HG03060 (cell line): ENCODE measurements around the gene CCDC169.
"Not testable (repeated sequence)": the region's sequence is repeated elsewhere in the genome, so short reads cannot be mapped to it uniquely, and the experiment has no call there.

ENCODE experiments used
- ATAC-seq: cut with Tn5 transposase; IDR thresholded peaks from one replicate; pipeline ENCODE4 v1.9.1; 2021; ENCODE audit warnings: low read depth, moderate number of reproducible peaks; ENCODE audit not compliant: unreplicated experiment

The CCDC169 gene

DNA sequence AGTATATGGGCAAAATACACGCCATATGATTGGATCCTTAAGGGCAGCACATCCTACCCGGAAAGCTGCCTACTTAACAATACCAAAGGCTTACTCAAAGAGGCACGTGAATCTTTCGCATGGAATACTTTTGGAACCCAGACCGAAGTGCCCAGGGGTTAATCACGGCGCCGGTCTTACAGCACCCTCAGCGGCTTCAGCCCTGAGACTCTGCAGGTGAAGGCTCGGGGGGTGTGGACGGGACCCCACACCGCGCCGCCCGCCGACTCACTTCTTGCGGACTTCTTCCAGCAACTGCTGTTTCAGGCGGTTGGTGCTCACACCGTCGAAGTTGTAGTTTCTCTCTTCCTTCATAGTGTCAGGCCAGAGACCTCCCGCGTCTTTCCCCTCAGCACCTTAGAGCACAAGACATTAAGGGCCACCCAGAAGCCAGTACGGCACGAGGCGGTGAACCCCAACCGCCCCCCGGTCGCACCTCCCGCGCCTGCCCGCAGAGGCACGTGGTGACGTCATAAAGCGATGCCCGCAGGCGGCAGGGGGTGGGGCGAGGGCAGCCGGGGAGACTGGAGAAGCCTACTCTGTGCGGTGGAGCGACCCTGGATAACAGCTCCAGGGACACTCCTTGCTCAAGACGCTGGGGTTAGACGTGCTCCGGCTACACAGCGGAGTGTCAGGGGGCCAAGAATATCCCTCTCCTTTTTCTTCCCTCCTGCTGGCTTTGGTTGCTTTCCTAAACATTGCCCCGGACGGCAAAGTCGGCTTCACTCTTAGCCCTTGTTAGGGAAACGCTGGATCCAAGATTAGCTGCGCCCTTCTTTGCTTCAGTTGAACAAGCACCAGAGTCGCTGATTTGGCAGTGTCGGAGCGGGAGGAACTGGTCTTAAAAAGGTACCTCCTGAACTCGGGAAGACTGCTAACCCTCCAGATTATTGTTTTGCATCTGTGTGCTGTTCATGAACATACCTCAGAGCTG lies at the start of gene CCDC169:
Gene CCDC169 (minus strand): TSS at position 449 of the 973 bp plus-strand sequence. CDS start 95 bp downstream, at position 354.
- ATAC-seq = no peak

DNA sequence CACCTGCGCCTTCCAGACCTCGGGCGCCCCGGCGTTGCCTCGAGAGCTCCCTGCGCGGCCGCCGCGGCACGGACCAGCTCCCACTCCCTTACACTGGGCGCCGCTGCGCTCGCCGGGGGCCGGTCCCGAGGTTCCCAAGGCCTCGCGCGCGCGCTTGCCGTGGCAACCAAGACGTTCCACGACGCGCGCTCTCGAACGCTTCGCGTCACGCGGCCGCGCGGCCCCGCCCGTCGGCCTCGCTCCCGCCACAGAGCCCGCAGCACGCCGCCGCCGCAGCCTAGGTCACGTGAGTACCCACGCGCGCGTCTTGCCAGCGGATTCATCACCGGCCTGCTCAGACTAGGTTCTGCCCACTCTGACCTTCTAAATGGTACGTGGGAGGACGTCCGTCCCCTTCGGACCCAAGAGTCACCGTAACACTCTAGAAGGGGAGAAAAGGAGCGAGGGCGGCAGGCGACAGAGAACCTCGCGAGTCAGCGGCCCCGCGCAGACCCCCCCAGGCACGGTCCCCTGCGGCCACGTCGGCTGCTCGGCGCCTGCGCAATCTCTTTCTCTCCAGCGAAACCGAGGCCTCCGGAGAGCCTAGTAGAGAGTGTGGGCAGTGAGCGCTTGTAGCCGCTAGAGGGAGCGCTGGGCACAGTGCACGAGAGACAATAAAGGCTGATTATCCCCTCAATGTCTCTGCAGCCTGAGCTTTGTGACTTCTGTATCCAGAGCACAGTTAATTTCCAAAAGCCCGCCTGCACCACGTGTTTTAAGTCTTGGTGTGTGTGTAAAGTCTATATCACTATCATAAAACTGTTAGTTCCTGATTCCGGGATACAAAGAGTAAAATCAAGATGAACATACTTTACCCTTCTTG lies 48.8 kb upstream of the CCDC169 start, which contains the start of gene SPART:
Gene SPART (minus strand): TSS at position 173 of the 862 bp plus-strand sequence. CDS start 10,564 bp downstream, outside the sequence.
- peak; percentile 82 for ATAC-seq

DNA sequence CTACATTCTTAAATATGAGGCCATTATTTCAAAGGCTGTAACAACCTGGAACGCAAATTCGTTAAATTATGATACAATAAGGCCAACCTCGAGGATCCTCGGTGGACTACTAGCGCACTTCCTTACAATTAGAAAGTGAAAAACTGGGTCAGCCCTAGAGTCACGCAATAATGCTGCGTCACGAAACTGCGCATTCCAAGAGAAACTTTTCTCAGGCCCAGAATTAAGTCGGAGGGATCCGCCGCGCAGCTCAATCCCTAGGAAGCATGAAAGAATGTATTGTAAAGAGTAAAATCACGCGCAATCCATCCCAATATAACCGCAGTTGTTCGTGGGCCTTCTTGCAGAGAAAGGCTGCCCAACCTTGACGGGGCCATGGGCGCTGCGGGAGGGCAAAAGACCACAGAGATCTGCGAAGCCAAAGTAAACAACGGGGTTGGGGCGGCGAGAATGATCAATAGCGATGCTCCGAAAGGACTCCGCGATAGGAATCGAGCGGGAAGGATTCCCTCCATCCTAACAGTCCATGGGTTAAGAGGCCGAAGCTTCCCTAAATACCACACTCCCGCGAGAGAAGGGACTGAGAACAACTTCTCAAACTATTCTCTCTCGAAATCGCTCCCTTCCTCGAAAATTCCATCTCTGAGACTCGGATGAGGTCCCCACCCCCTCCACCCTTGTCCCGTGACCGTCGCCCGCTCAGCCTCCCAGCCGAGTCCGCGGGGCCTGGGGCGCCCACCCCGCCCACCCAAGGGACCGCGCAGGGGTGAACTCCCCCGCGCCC lies 48.0 kb upstream of the CCDC169 start:
- ATAC-seq = no peak

DNA sequence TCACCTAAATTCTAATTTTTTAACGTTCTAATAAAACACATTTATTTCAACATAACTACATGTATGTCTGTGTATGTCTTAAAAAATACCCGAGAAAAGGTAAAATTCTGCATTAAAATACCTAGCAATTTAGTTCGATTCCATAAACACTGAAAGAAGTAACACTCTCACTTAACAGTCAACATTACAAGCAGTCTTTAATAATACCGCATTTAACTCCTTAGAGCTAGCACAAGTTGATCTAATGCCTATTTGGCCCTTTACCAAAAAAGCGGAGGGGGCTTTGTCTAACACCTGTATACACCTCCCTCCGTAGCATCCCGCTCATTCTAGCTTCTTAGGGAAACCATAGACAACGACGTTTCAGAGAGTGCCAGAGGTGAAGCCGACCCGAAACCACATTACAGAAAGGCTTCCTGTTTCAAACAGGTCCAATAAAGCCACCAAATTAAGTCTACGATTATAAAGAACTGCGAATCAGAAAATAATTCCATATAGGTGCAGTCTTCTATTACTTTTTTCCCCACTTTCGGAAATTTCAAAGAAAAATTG lies 47.3 kb upstream of the CCDC169 start:
- no peak for ATAC-seq

DNA sequence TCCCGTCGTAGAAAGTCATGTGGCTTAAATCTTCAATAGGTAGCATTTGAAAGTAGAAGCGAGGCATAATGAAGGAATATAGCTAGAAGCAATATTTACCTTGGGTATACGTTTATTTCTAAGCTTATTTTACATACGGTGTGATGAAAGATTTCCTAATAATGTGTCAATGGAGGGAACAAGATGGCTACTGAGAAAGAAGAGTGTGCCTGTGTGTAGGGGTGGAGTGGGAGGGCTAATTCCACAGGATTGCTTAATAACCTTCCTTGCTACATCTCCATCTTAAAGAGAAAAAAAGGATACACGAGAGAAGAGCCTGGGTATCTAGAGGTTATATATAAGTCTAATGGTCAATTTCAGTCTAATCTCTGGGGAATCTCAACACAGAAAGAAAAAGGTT lies 46.6 kb upstream of the CCDC169 start:
- no peak for ATAC-seq

DNA sequence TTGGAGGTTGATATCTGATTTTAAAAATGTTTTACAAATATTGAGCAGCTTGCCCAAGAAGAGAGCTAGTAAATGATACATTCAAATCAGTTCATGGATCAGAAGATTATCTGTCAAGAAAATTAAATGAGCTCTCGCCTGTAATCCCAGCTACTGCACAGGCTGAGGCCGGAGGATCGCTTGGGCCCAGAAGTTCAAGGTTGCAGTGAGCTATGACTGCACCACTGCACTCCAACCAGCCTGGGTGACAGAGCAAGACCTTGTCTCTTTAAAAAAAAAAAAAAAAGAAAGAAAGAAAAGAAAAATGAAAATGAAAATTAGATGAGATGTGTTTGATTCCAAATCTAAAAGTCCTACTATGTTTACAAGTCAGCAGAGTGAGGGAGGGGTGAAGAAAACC lies 46.2 kb upstream of the CCDC169 start:
- ATAC-seq = no peak

DNA sequence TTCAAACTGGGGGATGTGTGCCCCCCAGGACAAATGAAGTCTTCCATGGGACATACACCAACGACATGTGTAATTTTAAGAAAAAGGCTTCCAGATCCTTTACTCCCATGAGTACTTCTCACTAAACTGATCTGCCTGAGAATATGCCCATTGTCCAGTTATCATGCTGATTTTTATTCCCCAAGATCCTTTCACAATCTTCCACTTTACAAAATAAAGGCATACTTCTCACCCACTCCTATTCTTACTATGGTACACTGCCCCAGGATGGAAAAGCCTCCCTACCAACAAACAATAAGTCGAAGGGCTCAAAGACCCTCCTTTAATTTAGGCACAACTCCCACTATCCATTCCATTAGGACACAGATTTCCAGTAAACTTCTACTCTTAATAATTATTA lies 45.1 kb upstream of the CCDC169 start:
- ATAC-seq = no peak

DNA sequence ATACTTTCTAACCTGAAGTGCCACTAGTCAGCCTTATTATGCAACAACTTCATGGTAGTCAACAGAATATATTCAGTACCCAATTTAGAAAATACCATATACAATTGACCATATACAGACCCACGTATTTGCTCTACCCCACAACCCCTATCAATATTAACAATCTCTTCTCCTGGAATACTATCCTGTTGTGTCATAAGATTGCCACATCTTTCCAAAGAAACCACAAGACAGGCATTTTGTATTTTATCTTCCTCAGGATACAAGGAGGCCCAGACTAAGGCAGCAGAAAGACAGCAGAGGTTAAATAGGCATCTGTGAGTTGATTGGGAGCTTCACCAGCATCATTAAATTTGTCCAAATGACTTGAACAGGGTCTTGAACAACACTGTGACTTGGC lies 44.1 kb upstream of the CCDC169 start:
- ATAC-seq = no peak

DNA sequence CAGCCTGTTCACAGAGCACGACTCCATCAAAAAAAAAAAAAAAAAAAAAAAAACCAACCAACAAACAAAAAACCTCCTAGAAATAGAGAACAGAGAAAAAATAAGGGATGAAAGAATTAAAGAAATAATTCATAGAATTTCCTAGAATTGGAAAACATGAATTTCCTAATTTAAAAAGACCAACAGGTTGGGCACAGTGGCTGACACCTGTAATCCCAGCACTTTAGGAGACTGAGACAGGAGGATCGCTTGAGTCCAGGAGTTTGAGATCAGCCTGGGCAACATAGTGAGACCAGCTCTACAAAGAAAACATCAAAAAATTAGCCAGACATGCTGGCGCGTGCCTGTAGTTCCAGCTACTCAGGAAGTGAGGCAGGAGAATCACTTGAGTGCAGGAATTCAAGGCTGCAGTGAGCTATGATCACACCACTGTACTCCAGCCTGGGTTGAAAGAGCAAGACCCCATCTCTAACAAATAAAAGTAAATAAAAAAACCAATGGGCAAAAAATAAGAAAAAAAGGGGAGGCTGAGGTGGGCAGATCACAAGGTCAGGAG lies 42.1 kb upstream of the CCDC169 start:
- ATAC-seq = no peak

DNA sequence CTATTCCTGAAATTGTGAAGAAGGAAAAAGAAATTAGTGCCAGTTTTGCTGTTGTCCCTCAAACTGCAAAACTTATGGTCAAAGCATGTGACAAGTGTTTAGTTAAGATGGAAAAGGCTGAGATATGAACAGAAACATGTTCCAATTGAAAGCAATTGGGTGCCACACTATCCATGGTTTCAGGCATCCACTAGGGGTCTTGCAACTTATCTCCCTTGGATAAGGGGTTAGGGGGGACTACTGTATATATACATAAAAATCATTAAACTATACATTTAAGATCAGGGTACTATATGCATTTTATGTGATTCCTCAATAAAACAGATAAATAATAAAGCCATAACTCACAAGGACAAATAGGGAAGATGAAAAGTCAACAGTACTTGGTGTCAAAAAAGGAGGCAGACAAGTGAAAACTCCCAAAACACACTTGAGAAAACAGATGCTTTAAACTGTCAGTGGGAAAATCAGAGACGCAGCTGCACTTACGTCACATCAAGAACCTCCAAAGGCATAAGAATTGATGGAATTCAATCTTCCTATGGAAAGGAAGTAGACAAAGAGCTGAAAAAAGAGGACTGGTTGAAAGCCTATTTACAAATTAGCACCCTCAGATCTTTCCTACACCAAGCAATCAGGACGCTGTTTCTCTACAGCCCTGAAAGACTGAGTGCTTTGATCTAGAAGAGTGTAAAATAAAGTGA lies 40.5 kb upstream of the CCDC169 start:
- ATAC-seq = no peak

DNA sequence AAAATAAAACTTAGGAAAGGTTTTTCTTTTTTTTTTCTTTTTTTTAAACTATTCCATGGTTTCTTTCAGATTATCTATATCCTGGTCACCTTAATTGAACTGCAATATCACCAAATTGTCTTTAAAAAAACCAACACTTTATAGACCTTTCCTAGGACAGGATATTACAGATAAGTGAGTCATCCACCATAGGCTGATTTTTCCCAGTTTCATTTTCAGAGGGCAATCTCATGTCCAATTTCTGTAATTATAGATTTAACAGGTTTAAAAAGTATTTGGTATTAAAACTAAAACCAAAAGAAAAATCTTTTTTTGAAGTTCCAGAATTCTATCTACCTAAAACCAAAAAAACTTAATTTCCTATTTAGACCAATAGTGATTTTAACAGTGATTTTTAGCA lies 35.4 kb upstream of the CCDC169 start:
- no peak for ATAC-seq

DNA sequence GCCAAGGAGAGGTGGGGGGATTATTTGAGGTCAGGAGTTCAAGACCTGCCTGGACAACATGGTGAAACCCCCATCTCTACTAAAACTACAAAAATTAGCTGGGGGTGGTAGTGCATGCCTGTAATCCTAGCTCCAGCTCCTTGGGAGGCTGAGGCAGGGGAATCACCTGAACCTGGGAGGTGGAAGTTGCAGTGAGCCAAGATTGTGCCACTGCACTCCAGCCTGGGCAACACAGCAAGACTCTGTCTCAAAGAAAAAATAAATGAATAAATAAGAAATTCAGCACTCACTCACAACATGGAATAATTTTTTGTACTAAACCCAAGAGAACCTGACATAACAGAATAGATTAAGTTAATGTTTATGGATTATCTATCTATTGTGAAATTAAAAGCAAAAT lies 34.6 kb upstream of the CCDC169 start:
- ATAC-seq = not testable (repeated sequence)

DNA sequence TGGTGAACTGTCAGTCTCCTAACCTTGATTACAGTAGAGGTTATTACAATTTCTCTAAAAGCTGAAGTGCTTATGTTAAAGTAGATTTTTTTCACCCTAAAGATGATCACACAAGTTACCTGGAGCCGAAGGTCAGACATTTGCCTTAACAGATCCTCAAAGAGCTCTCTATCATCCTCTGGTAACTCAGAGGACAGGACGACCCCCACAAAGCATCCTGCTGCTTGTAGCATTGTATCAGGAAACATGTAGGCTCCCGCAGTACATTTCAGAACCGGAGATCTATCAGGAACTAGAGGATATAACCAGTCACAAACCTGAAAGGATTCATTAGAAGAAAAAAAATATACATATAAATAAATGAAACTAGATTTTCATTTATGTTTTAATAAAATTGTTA lies 33.7 kb upstream of the CCDC169 start:
- ATAC-seq = no peak

DNA sequence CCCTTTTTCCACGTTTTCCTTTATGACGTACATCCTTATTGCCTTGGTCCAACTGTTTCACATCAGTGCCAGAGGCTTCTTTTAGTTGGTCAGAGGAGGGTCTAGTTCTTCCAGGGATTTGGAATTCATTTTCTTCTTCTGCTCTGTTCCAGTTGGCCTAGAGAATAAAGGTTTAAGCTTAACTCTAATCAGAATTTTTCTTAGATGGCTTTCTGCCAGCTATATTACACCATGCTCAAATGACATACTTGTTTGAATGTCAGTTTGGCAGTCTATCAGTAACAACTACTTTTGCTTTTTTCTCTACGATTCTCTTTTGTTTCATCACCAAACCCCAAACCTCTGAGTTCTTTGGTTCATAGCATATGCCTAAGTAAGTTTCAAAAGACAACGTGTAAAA lies 31.7 kb upstream of the CCDC169 start:
- ATAC-seq = no peak

DNA sequence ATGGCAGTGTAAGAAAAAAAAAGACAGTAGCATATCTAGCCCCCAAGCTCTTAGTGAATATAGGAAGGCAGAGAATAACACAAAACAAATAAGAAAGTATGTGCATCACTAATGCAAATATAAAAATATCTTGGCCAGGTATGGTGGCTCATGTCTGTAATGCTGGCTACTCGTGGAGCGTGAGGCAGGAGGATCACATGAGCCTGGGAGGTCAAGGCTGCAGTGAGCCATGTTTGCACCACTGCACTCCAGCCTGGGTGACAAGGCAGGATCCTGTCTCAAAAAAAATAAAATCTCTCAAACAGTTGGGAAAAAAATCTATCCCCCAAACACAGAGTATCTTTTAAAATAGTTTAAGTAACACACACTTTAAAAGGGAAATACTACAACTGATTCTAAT lies 31.2 kb upstream of the CCDC169 start:
- no peak for ATAC-seq

DNA sequence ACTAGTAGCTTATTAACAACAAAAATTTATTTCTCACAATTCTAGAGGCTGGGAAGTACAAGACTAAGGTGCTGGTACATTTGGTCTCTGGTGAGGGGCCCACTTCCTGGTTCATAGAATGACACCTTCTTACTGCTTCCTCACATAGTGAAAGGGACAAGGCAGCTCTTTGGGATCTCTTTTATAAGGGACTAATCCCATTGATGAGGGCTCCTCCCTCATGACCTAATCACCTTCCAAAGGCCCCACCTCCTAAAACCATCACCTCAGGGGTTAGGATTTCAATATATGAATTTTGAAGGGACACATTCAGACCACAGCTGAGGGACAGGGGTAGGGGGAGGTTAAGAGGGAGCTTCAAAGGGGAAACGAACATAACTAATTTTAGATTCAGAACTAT lies 28.3 kb upstream of the CCDC169 start:
- no peak for ATAC-seq

DNA sequence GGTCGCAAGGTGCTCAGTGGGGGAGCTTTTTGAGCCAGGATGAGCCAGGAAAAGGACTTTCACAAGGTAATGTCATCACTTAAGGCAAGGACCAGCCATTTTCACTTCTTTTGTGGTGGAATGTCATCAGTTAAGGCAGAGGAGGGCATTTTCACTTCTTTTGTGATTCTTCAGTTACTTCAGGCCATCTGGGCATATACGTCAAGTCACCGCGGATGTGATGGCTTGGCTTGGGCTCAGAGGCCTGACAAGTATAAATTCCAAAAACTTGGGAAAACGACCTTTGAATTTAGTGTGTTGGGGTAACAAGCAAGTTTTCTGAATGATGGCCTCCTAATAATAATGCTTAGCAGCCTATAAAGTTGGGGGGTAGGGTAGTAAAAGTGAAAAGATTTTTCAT lies 27.3 kb upstream of the CCDC169 start:
- not testable (repeated sequence) for ATAC-seq

DNA sequence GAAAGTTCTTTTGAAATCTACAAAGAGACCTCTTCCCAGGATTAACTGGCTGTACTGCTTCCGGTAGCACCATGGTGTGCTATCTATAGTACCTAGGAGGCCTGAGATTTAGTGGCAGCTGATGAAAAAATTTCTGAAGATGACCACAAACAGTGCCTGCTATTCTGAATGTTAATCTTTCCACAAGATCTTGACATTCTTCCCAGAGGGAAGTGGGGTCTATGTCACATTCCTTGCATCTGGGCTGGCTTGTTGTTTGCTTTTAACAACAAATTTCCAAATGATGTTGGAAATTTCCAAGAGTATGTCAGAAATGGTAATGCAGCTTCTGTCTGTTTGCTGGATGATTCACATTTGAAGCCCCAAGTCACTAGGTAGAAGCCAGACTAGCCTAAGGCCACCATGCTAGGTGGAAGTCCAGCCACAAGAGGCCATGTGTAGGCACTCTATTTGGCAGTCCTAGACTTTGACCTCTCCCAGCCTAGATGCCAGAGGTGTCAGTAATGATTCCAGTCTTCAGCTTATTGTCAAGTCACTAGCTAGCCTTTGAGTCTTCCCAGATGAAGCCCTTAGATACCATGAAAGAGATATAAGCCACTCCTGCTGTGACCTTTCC lies 26.4 kb upstream of the CCDC169 start:
- no peak for ATAC-seq

DNA sequence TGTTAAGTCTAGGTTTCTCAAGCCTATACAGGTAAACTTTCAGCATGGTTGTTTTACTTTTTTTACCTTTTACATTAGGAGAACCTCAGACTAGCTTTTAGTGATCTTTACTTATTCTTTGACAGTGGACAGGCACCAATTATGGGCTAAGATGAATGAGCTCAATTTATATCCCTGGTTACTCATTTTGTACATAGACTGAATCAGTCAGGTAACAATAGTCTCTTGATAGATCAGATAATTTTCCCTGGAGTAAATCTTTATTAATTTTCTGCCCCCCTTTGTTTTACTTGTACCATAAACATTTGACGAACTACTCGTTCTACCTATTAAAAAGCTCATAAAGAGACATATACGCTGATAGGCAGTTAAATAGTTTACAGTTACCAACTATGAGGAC lies 25.8 kb upstream of the CCDC169 start:
- ATAC-seq = no peak
